HG03066 (cell line): ENCODE measurements around the gene GNB5.

Source experiments
- ATAC-seq: cut with Tn5 transposase; IDR thresholded peaks from one replicate; pipeline ENCODE4 v1.9.1; 2021; ENCODE audit warnings: low read depth; ENCODE audit not compliant: unreplicated experiment

Gene GNB5

DNA sequence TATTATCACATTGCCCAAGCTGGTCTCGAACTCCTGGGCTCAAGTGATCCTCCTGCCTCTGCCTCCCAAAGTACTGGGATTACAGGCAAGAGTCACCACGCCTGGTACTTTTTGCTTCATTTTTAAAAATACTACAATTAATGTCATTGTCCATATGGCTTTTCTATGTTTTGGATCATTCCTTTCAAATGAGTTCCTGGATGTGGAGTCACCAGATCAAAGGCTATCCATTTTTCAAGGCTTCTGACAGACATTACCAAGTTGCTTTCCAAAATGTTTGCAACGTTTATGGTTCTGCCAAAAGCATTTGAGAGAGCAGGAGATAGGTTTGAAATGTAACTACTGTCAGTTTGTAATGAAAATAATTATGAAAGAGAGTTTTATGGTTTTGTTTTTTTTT lies 44.4 kb downstream of the GNB5 start:
- no peak for ATAC-seq

DNA sequence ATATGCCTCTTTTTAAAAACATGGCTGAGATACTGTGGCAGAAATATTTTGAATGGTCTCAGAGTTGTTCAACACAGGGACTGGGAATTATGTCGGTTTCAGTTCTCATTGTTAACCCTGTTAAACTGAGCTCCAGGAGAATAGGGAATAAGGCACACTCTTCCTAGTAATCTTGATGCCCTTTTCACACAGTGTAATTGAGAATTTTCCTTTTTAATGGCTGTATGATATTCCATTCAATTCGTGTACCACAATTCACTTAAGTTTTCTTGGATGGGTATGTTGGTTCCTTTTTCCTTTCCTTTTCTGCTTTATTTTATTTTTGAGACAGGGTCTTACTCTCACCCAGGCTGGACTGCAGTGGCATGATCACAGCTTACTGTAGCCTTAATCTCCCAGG lies 44.9 kb downstream of the GNB5 start:
- ATAC-seq = no peak

DNA sequence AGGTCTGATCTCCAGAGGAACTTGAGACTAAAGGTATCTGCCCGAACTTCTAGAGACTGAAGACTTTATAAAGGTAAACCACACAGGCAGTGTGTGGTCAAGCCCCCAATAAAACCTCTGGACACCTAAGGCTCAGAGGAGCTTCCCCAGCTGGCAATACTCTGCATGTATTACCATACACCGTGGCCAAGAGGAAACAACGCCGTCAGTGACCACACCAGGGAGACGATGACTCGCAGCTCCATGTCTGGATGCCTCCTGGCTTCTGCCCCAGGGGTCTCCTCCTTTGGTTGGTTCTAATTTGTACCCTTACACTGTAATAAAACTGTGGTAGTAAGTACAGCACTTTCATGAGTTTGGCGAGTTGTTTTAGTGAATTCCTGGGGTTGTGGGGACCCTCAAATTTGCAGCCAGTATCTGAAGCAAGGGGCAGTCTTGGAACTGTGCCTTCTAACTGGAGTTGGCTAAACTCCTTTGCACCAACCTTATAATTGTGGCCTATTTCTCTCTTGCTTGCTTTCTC lies 46.5 kb downstream of the GNB5 start:
- ATAC-seq = no peak

DNA sequence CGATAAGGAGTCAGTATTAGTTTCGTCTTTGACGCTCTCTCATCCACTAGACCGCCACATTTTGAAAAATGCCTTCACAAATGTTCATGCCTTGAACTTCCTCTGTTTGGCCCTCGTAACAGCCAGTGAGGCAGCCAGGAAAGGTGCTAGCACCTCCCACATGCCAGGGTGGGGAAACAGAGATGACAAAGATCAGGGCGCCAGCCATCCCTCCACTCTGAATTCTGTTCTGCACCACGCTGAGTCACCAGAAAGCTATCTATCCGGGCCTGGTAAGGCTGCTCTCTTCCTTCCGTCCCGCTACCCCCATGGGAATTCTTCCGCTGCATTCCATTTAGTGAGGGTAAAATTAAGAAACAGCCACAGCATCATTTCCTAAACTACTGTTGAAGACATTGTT lies 47.3 kb downstream of the GNB5 start:
- no peak for ATAC-seq

DNA sequence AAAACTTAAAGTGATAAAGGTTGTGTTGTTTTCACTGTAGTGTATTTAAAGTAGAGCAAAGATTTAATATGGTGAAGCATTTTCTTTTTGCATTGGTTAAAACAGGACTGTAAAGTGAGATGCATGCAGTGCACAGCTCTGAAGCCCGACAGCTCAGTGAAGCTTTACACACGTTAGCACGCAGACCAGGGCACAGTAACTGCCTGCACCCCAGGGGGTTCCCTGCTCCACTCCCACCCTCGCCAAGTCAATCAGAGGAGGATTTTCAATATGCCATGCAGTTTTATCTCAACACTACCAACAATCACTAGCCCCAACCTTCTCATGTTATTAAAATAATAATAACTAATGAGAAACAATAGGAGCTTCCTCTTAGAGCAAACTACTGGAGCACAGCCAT lies 50.5 kb downstream of the GNB5 start:
- ATAC-seq = no peak

DNA sequence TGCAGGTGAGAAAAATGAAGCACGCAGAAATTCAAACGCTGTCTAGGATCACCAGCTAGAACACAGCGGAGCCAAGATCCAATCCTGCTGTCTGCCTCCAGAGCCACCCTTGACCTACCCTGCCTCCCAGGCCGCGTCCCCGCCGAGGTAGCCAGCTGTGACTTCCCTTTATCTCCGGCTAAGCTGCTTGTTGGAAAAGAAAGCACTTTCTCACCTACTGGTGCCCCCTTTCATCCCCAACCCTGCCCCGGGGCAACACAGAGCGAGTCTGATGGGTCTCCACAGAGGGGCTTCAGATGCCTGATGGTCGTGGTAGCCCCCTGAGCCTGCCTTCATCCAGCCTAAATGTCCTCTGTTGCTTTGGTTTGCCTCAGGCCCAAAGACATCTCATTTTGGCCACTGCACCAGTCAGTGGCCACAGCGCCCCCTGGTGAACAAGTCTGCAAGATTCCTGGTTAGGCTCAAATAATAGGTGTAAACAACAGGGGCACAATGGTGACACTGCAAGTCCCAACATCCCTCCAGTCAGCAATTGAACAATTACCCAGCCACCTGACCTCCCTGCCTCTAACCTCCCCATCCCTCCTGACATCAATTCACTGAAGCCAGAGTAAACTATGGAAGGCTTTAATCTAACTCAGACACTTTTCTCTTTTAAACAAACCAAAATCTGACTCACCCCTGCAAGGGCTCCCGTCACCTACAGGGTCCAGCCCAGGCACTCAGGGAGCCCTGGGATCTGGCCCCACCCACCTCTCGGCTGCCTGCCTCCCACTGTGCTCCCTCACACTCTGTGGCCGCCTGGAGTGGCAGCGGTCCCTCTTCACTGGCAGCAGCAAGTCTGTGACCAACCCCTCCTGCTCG lies 51.4 kb downstream of the GNB5 start:
- peak; percentile 66 for ATAC-seq

DNA sequence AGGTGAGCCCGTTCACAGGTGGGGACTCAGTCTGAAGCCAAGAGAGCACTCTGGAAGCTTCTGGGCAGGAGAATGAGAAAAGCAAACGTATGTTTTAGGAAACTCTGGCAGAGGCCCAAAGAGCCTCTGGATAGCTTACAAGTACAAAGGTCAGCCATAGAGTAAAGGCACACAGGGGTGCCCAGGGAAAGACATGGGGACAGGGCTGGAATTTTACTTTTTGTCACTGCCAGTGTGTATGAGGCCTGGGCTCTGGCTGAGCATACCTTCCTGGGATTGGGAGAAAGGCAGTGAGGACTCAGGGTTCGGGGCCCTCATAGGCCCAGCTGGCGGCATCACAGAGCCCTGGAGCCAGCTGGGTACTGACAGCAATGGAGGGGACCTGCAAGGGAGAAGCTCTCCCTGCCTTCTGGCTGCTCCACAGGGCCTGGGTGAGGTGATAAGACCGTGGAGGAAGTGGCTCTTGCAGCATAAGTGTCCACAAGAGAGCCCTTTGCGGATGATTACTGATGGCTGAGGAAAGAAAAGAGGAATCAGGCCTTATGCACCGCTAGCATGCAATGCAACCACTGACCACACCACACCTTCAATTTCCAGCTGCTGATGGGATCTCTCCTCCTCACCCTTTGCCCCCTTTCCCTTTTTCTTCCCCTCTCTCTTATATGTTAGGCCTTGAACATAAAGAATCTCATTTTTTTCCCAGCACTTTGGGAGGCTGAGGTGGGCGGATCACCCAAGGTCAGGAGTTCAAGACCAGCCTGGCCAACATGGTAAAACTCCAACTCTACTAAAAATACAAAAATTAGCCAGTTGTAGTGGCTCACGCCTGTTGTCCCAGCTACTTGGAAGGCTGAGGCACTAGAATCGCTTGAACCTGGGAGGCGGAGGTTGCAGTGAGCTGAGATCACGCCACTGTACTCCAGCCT lies 53.5 kb downstream of the GNB5 start:
- no peak for ATAC-seq

DNA sequence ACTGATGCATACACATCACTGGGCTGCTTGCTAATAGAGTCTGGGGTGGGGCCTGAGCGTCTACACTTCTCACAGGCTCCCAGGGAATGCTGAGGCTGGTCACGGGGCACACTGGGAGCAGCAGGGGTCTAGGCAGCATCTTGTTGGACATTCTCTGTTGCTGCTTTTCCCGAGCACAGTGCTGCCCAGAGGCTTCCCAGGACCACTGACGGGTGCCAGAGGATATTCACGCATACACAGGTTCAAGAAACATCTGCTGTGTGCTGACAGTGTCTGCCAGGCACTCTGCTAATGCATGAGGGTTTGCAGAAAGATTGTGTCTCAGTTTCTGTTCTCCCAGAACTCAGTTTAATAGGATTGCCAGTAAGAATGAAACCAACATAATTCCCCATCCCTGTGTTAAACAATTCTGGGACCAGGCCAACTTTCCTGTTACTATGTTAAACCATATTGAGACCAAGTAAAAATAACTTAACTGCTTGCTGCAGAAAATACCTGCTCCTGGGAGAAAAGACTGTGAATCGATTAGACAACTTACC lies 54.7 kb downstream of the GNB5 start:
- ATAC-seq = no peak

DNA sequence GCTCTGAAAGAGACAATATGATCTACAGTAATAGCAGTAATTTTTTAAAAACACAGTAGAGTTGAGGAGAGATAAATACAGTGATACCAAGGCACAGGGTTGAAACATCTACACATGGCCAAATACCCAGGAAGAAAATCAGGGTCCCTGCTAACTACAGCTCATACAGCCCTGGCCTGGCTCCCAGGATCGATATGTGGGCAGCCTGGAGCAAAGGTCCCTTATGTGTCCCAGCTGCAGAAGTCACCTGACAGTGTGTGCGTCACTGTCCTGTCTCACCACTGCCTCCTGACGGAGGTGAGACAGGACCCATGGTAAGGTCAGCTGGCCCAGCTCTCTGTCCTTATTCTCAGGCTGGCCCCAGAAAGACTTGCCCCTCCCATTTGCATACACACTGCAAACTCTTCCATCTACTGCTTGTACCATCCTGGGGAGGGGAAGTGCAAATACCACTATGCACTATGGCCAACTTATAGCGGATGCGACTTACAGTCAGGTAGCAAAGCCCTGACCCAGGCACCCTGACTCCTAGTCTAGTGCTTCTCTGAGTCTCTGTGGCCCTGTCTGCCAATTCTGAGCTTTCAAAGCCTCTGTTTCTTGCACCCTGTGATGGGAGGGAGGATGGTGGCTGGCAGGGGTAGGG lies 56.6 kb downstream of the GNB5 start:
- ATAC-seq = no peak

DNA sequence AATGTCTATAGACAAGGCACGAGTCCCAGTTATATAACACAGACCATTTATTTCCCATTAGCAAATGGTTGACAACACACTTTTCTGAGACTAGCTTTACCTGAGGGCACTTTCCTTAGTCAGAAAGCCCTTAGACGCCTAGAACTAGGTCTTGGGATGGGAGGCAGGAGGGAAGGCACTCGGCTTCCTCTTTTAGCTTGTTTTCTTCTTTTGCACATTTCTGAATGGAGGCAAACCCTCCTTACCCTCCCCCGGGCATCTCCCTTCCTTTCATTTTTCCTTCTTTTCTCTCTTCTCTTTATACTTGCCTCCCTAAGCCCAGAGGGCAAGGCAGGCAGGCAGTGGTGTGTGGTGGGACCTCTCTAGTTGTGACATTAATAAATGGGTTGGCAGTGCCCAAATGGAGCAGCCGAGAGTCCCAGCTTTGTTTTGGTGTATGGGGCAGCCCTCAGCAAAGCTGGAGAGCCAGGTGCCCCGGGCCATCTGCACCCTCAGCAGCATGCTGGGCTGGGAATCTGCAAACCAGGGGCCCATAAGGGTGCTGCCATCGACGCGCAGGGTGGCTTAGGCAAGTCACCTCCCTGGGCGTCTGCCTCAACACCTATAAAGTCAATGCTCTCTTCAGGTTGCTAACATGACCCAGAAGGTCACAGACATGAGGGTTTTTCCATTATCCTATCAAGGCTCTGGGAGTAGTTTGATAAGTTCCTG lies 57.5 kb downstream of the GNB5 start:
- no peak for ATAC-seq

DNA sequence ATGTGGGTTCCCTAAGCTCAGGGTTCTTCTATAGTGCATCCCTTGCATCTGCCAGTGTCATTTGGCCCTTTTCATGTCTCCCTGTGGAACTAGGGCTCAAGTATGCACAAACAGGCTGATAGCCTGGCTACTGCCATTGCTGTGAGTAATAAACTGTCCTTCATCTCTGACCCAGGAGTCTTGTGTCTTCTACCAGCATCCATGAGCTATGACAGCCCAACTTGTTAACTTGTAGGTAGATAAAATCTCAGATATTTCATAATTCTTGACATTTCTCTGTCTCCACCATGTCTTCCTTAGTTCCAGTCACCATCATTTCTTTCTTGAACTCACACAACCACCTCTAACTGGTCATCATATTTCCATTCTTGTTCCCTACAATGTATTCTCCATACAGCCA lies 59.1 kb downstream of the GNB5 start:
- no peak for ATAC-seq

DNA sequence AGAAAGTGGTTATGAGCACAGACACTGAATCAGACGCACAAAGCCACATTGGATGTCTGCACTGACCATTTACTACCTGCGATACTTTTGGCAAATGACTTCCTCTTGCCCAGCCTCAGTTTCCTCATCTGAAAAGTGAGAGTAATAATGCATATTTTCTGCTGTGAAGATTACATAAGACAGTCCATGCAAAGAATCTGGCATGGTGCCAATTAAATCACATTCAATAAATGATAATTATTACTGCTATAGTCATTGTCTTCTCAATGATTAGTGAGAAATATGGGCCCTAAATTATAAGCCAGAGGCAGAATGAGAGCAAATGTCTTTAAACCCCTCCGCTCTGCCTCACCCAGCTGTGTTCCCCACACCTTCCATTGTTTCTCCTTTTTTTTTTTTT lies 62.6 kb downstream of the GNB5 start:
- no peak for ATAC-seq

DNA sequence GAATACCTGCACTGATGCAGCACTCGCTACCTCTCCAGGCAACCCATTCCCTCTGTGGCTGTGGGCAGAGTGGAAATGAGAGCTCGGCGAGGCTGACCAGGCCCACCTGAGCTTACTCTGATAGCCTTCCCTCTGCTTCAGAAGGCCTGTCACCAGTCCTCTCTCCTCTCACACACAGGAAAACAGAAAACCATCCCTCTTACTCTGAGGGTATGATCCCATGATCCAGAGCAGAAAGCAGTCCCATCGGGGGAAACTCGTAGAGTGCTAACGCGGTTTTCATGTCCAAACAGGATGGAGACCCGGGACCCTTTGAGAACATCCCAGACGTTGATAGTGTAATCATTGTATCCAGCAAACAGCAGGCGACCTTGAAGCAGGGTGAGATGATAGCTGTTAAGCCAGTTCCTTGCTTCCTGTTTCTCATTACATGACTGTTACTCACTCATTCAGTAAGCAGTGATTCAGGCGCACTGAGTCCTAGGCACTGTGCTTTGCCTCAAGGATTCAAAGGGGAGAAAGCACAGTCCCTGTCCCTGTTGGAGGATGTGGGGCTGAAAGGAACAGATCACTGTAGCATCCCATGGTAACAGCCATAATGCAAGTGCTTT lies 66.8 kb downstream of the GNB5 start:
- no peak for ATAC-seq

DNA sequence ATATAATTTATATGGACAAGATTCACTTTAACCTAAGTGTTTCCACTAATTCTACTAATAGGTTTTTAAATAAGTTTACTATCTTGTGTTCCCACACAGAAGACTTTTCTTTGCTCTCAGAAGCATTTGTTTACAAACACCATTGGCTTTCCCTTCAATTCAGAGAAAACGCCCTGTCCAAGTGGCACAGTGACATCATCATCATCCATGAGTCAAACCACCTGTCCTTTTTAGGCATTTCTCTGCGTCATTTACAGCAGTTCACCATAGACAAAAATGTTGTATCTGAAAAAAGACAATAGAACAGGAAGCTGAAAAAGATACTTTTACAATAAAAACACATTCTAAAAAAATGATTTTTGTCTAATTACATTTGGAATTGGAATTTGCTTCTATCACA lies 69.3 kb downstream of the GNB5 start:
- ATAC-seq = no peak

DNA sequence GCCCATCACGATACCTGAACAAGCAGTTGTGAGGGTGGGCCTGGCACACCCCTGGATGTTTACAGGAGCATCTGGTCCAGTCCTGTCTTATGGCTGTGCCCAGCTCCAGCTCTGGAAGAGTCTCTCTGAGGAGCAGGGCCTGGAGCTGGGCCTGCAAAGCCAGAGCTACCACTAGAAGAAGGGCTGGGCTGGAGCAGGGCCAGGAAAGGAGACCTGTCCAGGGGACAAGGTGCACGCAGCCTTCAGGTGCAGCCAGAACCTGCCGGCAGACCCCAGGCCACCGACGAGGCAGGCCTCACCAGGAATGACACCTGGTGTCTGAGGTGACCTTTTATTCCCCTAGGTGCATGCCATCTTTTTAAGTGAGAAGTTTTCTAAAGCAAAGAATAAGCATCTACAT lies 70.2 kb downstream of the GNB5 start:
- no peak for ATAC-seq

DNA sequence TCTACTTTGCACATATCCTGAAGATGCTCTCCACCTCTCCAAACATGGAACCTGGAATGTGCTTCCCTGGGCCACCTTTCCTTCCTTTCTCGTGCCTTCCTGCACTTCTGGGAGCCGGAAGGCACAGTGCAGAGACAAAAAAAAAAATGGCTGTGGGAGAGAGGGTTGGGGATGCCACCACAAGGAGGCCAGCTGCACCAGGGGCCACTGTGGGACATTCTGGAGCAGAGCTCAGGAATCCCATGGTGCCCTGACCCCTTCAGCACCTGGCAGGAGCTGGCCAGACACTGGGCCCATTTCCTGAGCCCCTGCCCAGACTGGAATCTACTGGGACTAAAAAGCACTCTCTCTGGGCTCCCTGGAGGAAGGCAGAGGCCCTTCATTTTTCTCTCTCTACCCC lies 70.7 kb downstream of the GNB5 start:
- no peak for ATAC-seq

DNA sequence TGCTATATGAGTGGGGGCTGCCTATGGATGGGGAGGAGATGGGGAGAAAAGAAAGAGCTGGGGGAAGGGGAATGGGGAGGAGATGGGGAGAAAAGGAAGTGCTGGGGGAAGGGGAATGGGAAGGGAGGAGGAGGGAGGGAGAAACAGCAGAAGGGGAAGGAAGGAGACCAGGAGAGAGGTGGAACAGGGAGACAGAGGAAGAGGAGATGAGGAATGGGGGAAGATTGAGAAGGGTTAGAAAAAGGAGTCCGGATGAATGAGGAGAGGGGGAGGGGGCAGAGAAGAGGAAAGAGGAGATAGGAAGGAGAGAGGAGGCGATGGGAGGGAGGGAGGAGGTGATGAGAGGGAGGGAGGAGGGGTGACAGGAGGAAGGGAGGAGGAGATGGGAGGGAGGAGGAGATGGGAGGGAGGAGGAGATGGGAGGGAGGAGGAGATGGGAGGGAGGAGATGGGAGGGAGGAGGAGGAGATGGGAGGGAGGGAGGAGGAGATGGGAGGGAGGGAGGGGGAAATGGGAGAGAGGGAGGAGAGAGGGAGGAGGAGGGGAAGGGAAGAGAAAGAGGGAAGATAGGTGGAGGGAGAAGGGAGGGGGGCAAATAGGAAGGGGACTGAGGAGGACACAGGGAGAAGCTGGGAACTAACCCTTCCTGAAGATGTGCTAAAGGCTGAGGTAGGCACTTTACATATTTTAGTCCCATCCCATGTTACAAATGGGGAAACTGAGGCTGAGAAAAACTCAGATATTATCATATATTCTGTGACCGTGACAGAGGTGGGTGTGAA lies 72.0 kb downstream of the GNB5 start:
- no peak for ATAC-seq

DNA sequence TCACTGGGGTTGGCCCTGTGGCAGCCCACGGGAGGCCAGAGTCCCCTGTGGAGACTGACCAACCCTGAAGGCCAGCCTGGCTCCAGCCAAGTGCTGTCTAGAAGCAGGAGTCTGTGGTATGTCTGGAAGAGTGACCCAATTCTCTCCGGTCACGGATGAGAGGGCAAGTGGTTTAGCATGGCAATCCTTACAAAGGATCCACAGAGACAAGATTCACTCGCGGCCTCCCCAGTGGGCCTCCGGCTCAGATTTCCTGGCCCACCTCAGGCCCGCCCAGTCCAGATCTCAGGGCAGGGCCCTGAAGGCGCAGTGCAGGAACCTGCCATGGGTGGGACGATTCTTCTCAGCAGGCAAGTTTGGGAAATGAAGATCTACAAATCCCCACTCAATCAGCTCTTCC lies 73.6 kb downstream of the GNB5 start:
- ATAC-seq = no peak
